Thyroid gland (tissue), 4 donors: ENCODE results near the gene MAD1L1.

Source experiments
- POLR2A ChIP-seq, 2 donors: fragments of 450-650 bp; IDR thresholded peaks; one replicate each; pipeline ENCODE4 v1.6.1; 2017; ENCODE audit warnings: antibody characterized with exemption in 2 of 2, mild to moderate bottlenecking in 2 of 2, moderate library complexity in 1 of 2
- TF ChIP-seq, protein P1 (sequence below), 6 experiments: fragments of 200-600 bp in 3 of 6; fragments of 450-650 bp in 3 of 6; sonication (generic) in 3 of 6; IDR thresholded peaks; one replicate each; pipeline ENCODE4 v1.5.1; 2016 to 2019; ENCODE audit warnings: antibody characterized with exemption in 6 of 6, mild to moderate bottlenecking in 2 of 6, inconsistent platforms in 1 of 6, moderate library complexity in 1 of 6

DNA sequence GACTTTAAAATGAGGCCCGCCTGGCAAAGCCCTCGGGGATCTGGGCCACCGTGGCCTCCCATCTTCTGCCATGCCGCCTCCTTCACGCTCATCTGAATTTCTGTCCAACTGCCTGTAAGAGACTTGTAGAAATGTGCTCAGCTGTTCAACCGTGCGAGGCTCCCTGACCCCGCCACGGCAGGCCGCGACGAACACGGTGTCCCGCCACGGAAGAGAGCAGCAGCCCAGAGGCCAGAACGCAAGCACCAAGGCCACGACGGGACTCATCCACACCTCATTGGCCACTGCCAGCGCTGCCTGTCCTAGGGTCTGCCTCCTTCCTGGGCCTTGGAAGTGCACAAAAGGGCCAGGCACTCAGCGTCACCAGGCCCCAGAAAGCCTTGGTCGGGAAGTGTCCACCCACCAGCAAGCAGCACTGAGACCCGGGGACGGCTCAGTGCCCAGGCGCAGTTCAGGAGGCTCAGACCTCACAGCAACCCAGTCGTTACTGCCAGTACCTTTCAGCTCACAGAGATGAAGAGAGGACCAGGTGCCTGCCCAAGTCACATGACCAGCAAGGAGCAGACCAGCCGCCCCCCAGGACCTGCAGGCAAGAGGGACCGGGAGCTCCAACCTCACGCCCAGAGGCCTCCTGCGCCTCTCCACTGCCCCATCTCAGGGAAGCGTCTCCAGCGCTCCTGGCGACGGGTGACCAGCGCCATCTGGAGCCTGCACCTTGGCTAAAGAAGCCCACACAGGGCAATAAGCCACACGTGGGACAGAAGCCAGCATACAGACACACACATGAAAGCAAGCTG is 85.9 kb downstream of the MAD1L1 start:
- TF ChIP-seq, protein P1, sequence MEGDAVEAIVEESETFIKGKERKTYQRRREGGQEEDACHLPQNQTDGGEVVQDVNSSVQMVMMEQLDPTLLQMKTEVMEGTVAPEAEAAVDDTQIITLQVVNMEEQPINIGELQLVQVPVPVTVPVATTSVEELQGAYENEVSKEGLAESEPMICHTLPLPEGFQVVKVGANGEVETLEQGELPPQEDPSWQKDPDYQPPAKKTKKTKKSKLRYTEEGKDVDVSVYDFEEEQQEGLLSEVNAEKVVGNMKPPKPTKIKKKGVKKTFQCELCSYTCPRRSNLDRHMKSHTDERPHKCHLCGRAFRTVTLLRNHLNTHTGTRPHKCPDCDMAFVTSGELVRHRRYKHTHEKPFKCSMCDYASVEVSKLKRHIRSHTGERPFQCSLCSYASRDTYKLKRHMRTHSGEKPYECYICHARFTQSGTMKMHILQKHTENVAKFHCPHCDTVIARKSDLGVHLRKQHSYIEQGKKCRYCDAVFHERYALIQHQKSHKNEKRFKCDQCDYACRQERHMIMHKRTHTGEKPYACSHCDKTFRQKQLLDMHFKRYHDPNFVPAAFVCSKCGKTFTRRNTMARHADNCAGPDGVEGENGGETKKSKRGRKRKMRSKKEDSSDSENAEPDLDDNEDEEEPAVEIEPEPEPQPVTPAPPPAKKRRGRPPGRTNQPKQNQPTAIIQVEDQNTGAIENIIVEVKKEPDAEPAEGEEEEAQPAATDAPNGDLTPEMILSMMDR (IDR thresholded peaks at IDR 0.05), result no peak
- no peak for TF ChIP-seq POLR2A (IDR thresholded peaks at IDR 0.05)
